LNCaP clone FGC (cell line): ENCODE measurements around the gene ZSCAN5A.
A peak's percentile ranks its signal among the peaks of the same experiment; 100 is the strongest.

Experiments
- DNase-seq: peaks from one replicate; pipeline ENCODE4 v3.0.0-alpha.2; 2011; ENCODE audit warnings: low read depth
- H3K4me3 ChIP-seq: 2 replicates; pipeline ENCODE4 v1.5.1; 2011; ENCODE audit warnings: mild to moderate bottlenecking, low read depth, low read length, control low read depth
- CTCF ChIP-seq: IDR thresholded peaks from 2 replicates; pipeline ENCODE4 v1.5.1; 2012; ENCODE audit warnings: mild to moderate bottlenecking; ENCODE audit not compliant: control insufficient read depth, insufficient read depth; ENCODE audit errors: extremely low read depth

ZSCAN5A gene

GRCh38 chr19:56295531-56296455 is 18.8 kb downstream of the ZSCAN5A start:
- no peak overlapping the region for H3K4me3 ChIP-seq
- TF ChIP-seq CTCF = no peak
- DNase-seq = no peak

- TF ChIP-seq CTCF = no peak
- peak; percentile 35 for DNase-seq
- no peak overlapping the region for H3K4me3 ChIP-seq
Observed at GRCh38 chr19:56294549-56294948, 20.1 kb downstream of the ZSCAN5A start.

GRCh38 chr19:56291867-56292266 is 22.8 kb downstream of the ZSCAN5A start:
- H3K4me3 ChIP-seq = no peak overlapping the region
- no peak for TF ChIP-seq CTCF
- DNase-seq = no peak

- no peak overlapping the region for H3K4me3 ChIP-seq
- DNase-seq = no peak
- no peak for TF ChIP-seq CTCF
Observed at GRCh38 chr19:56290104-56290503, 24.5 kb downstream of the ZSCAN5A start.

- no peak overlapping the region for H3K4me3 ChIP-seq
- DNase-seq = no peak
- TF ChIP-seq CTCF = no peak
Observed at GRCh38 chr19:56284746-56285145, 29.9 kb downstream of the ZSCAN5A start.

- TF ChIP-seq CTCF = no peak
Observed at GRCh38 chr19:56282809-56283208, 31.8 kb downstream of the ZSCAN5A start.

More at GRCh38 chr19:56282809-56283208, 31.8 kb downstream of the ZSCAN5A start:
- no peak for DNase-seq
- H3K4me3 ChIP-seq = no peak overlapping the region
